HG03108 (cell line): Measurements from ENCODE around the gene CYBA.
A peak's percentile ranks its signal among the peaks of the same experiment; 100 is the strongest.

ENCODE experiments used
- ATAC-seq: cut with Tn5 transposase; IDR thresholded peaks from one replicate; pipeline ENCODE4 v1.9.1; 2021; ENCODE audit warnings: moderate library complexity; ENCODE audit not compliant: unreplicated experiment

CYBA gene

DNA sequence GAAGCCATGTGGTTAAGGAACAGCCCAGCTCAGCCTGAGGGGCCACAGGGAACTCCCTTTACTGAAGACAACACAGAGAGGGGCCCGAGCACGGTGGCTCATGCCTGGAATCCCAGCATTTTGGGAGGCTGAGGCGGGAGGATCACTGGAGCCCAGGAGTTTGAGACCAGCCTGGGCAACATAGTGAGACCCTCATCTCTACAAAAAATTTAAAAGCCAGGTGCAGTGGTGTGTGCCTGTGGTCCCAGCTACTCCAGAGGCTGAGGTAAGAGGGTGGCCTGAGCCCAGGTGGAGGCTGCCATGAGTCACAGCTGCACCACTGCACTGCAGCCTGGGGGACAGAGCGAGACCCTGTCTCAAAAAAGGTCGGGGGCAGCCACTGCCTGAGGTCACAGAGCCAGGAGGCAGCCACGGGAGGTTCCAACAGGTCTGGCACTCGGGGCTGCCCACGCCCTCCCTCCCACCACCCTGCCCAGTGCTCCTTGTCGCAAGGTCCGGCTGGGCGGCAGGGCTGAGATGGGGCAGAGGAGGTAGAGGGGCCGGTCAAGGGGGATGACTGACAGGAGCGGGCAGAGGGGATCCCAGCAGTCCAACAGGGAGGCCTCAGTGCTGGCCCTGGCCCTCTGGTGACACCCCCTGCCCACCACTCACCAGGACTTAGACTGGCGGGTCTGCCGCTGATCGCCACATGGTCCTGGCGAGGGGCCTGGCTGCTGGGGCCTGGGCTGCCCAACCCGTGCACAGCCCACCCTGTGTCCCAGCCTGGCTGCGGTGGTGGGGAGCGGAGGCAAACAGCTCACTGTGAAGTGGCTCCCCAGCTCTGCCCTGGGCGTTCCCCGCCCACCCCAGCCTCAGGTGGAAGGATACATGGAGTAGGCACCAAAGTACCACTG, 3.4 kb downstream of the CYBA start:
- no peak for ATAC-seq

DNA sequence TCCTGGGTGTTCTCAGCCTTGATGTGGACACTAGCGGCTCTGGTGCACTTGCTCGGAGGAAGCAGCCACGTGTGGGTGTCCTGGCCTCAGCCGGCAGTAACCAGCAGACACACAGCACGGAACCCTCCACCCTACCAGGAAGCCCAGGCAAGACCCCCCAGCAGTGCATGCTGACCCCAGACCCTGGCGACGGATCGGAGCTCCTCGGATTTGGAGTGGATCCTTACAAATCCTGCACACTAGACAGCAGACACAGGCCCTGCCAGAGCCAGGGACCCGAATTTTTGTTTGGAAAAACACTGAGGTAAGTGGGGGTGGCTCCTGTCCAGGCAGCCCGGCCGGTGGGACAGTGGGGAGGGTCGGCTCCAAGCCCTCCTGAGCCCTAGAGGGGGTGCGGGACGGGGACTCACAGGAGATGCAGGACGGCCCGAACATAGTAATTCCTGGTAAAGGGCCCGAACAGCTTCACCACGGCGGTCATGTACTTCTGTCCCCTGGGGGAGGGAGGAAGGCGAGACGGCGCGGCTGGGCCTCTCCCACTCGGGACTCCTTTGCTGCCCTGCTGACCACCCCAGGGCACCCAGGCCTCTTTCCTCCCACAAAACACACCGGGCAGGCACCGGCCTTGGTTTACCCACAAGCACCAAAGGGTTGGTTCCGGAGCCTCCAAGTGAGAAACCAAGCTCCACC, 4.4 kb downstream of the CYBA start:
- no peak for ATAC-seq

DNA sequence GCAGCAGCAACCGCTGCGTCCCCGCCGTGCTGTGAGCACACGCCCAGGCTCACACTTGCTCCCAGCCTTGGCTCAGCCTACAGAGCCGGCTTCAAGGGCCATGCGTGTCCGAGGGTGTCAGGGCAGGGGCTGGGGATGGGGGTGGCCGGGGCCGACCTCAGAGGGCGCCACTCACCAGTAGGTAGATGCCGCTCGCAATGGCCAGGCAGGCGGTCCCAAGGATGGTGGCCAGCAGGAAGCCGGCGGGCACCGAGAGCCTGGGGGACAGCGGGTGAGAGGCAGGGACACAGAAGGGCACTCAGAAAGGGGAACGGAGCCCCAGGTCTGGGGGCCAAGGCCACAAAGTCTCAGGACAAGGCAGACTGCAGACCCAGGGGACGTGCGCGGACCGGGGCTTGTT, 4.9 kb downstream of the CYBA start:
- ATAC-seq = no peak

DNA sequence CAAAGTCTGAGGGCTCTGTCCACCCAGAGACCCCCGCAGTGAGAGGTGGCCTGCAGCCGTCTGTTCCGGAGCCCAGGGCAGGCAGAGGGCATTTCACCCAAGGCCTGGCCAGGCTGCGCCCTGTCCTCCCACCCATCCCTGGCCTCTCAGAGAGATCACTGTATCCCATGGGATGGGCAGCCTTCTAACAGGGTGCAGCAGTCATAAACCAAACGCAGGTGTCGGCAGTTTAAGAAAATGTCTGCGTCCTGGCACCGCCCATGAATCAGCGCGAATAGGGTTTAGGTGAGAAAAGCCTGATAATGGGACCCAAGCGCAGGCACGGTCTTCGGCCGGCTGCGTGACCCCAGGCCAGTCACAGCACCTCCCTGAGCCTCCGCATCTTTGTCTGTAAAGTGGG, 5.4 kb downstream of the CYBA start:
- no peak for ATAC-seq

- no peak for ATAC-seq
Observed at GRCh38 chr16:88643644-88643932, 7.3 kb downstream of the CYBA start.

DNA sequence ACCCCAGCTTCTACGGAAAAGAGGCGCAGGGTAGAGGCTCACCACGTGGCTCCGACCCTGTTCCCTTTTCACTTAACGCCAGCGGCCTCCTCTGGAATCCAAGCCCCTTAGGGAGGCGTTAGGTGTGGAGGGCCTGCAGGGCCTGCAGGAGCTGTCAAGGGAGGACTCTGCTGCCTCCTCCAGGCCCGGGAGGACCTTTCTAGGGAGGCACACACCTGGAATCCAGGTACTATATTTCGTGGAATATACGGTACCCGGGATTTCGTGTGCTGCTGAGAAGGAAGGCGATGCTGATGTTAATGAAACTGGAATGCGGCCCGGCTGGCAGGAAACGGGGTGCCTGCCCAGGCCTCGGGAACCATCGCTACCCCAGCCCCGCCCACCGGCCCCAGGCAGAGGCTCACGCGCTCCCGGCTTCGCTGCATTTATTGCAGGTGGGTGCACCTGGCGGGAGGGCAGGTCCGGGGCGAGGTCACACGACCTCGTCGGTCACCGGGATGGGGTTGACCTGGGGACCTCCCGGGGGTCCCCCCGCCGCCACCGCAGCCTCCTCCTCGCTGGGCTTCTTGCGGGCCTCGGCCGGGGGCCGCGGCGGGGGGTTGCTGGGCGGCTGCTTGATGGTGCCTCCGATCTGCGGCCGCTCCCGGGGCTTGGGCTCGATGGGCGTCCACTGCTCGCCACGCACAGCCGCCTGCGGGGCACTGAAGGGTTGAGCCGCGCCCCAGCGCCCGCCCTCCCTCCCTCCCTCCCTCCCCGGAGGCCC, 7.8 kb downstream of the CYBA start:
- no peak for ATAC-seq

- ATAC-seq = no peak
Observed at GRCh38 chr16:88640498-88641247, 10.2 kb downstream of the CYBA start.

- no peak for ATAC-seq
Observed at GRCh38 chr16:88640039-88640495, 10.8 kb downstream of the CYBA start.

- no peak for ATAC-seq
Observed at GRCh38 chr16:88639231-88640038, 11.4 kb downstream of the CYBA start.

DNA sequence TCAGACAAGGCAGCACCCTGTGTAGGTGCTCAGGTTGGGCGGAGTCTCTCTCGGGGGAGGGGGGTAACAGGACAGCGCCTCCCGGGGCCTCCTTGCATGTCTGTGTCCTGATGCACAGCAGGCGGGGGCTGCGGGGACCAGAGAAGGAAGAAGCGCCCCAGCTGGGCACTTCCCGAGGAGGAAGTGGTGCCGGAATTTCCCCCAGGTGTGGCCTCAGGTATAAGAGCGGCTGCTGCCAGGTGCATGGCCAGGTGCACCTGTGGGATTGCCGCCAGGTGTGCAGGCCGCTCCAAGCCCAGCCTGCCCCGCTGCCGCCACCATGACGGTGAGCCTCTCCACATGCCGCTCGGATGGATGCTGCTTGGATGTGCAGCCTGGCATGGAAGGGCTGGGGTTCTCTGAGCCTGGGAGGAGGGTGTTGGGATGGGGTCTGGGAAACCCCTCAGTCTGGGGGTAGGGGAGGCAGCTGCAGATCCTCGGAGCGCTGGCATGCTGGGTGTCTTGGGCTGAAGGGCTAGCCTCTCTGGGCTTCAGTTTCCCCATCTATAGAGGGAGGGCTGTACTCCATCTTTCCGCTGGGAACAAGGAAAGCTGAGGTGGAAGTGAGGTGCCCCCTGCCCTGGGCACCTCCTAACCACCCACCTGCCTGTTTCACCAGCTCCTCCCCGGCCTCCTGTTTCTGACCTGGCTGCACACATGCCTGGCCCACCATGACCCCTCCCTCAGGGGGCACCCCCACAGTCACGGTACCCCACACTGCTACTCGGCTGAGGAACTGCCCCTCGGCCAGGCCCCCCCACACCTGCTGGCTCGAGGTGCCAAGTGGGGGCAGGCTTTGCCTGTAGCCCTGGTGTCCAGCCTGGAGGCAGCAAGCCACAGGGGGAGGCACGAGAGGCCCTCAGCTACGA, 12.3 kb downstream of the CYBA start, which contains the start of gene IL17C:
Gene IL17C, plus strand, starts transcription at position 250 of the 908 bp plus-strand sequence. Its CDS starts 70 bp downstream, at position 320.
- no peak for ATAC-seq

- no peak for ATAC-seq
Observed at GRCh38 chr16:88636488-88637265, 14.2 kb downstream of the CYBA start.

GRCh38 chr16:88635671-88636319, 15.1 kb downstream of the CYBA start:
- ATAC-seq = no peak

DNA sequence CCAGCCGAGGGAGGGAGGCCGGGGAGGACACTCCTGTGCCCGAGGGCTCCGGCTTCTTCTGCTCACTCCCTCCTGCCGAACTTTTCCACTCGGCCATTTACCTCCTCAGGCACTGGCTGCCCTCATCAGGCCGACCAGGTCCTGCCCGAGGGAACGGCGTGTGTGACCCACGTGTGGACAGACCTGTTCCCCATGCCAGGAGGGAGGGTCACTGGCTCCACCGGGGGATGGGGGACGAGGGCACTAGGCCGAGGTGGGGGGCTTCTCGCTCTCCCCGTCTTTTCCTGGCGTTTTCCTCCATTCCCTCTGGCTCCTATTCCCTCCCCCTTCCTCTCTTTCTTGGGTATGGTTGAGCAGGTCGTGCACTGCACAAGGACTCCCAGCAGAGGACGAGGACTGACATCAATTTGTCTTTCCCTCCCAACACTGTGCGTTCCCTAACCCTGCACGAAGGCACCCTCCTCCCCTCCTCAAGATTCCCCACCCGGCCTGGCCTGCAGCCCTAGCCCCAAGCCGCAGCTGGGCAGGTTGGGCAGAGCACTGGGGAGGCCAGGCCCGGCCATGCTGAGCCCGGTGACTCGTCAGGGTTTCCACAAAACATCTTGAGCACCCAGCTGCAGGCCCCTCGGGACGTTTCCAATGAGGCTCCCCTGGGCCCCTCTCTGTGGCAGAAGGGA, 15.7 kb downstream of the CYBA start:
- no peak for ATAC-seq

DNA sequence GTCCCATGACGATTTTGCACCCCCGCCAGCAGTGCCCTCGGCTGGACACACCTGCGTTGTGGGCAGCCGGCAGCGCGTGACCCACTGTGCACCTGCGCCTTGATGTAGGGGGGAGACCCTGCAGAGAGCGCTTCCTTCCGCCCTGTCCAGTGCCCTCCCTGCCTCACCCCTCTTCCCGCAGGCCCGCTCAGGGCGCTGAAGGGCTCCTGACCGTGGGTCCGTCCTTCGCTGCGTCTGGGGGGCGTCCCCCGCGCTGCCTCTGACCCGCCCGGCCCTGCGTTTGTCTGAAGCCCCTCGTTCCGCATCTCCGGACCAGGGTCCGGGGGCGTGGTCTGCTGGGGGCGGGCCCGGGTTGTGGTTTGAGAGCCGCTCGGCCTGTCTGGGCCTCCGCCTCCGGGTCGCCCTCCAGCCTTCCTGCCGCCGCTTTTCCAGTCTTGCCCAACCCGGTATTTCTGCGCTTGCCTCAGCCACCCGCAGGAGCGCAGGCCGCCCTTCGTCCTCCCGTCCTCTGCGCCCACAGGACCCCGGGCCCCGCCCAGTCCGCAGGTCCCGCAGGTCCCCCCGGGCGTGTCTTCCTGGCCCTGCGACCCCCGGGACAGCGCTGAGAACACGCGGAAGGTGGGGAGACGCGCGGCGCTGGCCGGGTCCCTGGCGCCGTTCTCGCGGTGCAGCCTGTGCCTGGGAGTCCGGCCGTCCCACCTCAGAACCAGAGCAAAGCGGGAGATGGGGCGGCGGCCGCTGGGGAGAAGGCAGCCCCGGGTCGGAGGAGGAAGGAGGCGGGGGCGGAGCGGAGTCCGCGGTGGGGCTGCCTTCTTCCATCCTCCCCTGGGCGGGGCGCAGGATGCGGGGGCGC, 16.5 kb downstream of the CYBA start:
- ATAC-seq = peak; percentile 63

DNA sequence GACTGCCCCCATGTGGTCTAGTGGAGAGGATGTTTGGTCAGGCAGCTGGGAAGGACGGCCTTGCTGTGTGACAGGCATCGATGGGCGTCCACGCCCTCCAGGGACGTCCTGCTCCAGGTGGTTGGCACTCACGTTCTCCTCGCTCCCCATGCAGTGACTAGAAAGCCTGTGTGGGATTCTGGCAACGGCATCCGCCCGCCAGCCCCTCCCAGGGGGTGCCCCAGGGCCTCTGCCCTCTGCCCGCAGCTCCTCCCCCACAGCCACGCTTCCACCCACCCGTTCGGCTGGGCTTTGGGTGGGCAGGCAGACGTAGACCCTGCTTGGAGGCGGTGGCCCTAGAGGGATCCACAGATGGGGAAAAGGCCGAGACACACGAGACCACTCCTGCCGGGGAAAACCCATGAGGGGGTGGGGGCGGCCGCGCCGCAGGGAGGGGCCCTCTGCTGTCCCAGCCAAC, 17.1 kb downstream of the CYBA start:
- ATAC-seq = peak; percentile 40

GRCh38 chr16:88632587-88632930, 18.3 kb downstream of the CYBA start:
- ATAC-seq = no peak
